ENCODE data around the gene GNL3L.
"Not testable (repeated sequence)": the region's sequence is repeated elsewhere in the genome, so short reads cannot be mapped to it uniquely, and the experiment has no call there.

The GNL3L gene

DNA sequence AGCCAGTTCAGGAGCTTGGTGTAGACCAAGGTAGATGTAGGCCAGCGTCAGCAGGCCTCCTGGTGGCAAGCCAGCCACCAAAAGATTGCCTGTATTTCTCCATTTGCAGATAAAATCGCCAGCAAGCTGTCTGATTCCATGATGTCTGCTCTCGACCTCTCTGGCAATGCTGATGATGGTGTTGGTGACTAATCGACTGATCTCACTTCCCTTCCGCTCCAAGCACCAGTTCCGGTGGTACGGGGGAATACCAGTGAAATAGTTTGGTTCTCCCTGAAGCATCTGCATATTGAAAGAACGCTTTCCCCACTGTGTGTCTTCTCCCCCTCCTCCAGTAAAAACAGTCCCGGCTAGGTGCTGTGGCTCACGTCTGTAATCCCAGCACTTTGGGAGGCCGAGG, 30.4 kb downstream of the GNL3L start:
- TF ChIP-seq, protein P1, sequence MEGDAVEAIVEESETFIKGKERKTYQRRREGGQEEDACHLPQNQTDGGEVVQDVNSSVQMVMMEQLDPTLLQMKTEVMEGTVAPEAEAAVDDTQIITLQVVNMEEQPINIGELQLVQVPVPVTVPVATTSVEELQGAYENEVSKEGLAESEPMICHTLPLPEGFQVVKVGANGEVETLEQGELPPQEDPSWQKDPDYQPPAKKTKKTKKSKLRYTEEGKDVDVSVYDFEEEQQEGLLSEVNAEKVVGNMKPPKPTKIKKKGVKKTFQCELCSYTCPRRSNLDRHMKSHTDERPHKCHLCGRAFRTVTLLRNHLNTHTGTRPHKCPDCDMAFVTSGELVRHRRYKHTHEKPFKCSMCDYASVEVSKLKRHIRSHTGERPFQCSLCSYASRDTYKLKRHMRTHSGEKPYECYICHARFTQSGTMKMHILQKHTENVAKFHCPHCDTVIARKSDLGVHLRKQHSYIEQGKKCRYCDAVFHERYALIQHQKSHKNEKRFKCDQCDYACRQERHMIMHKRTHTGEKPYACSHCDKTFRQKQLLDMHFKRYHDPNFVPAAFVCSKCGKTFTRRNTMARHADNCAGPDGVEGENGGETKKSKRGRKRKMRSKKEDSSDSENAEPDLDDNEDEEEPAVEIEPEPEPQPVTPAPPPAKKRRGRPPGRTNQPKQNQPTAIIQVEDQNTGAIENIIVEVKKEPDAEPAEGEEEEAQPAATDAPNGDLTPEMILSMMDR (IDR thresholded peaks at IDR 0.05; ENCODE audit: low read depth, low read length, missing control alignments), result no peak
- in situ Hi-C loops (cut with HindIII; ENCODE audit: low sequenced_read_pairs), result no loop called here
- DNase-seq (ENCODE audit: low read depth), result no peak

DNA sequence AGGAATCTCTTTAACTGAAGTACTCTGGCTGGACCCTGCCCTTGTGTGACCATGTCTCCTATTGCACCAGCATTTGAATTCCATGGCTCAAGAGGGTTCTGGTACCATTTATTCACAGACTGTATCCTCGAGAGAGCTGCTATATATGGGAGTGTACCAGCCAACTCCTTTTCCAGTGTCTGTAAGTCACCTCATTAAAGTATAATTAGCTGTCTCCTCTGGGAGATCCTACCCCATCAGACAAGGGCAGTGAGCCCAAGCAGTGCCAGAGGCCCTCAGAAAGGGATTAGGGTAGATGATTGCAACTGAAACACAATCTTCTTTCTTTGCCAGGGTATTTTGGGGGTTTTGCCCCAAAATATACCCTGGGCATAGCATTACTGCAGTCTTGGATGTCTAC, 31.6 kb downstream of the GNL3L start:
- TF ChIP-seq, protein P1 (IDR thresholded peaks at IDR 0.05; ENCODE audit: low read depth, low read length, missing control alignments), result no peak
- in situ Hi-C loops (cut with HindIII; ENCODE audit: low sequenced_read_pairs), result no loop called here
- H3K4me3 ChIP-seq (ENCODE audit: low read depth, low read length), result no peak overlapping the region
- no peak for DNase-seq (ENCODE audit: low read depth)

More for the DNA sequence above, 30.4 kb downstream of the GNL3L start:
- no peak overlapping the region for H3K4me3 ChIP-seq (ENCODE audit: low read depth, low read length)

DNA sequence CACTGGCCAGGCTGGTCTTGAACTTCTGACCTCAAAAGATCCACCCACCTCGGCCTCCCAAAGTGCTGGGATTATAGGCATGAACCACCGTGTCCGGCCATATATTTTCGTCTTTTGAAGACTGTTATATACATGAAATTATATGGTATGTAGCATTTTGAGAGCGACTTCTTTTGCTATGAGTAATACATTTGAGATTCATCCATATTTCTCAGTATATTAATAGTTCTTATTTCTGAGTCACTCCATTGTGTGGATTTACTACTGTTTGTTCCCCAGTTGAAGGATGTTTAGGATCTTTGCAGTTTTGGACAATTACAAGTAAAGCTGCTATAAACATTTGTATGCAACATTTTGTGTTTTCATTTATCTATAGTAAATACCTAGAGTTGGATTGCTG, 34.9 kb downstream of the GNL3L start:
- TF ChIP-seq, protein P1 (IDR thresholded peaks at IDR 0.05; ENCODE audit: low read depth, low read length, missing control alignments), result no peak
- no peak overlapping the region for H3K4me3 ChIP-seq (ENCODE audit: low read depth, low read length)
- in situ Hi-C loops (cut with HindIII; ENCODE audit: low sequenced_read_pairs), result no loop called here
- no peak for DNase-seq (ENCODE audit: low read depth)

DNA sequence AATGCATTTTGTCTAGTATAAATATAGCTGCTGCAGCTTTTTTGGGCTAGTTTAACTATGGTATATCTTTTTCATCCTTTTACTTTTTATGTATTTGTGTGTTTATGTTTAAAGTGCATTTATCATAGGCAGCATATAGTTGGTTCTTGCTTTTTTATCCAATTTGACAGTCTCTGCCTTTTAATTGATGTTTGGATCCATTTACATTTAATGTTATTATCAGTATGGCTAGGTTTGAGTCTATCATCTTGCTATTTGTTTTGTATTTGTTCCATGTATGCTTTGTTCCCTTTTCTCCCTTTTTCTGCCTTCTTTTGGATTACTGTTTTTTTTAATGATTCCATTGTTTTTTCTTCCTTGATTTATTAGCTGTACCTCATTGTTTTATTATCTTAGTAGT, 40.3 kb downstream of the GNL3L start:
- in situ Hi-C loops (cut with HindIII; ENCODE audit: low sequenced_read_pairs), result no loop called here
- DNase-seq (ENCODE audit: low read depth), result no peak
- TF ChIP-seq, protein P1 (IDR thresholded peaks at IDR 0.05; ENCODE audit: low read depth, low read length, missing control alignments), result no peak
- H3K4me3 ChIP-seq (ENCODE audit: low read depth, low read length), result no peak overlapping the region

DNA sequence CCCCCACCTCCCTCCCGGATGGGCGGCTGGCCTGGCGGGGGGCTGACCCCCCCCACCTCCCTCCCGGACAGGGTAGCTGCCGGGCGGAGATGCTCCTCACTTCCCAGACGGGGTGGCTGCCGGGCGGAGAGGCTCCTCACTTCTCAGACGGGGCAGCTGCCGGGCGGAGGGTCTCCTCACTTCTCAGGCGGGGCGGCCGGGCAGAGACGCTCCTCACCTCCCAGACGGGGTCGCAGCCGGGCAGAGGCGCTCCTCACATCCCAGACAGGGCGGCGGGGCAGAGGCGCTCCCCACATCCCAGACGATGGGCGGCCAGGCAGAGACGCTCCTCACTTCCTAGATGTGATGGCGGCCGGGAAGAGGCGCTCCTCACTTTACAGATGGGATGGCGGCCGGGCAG, 42.6 kb downstream of the GNL3L start:
- DNase-seq (ENCODE audit: low read depth); in situ Hi-C loops (cut with HindIII; ENCODE audit: low sequenced_read_pairs); H3K4me3 ChIP-seq (ENCODE audit: low read depth, low read length): not testable (repeated sequence)

DNA sequence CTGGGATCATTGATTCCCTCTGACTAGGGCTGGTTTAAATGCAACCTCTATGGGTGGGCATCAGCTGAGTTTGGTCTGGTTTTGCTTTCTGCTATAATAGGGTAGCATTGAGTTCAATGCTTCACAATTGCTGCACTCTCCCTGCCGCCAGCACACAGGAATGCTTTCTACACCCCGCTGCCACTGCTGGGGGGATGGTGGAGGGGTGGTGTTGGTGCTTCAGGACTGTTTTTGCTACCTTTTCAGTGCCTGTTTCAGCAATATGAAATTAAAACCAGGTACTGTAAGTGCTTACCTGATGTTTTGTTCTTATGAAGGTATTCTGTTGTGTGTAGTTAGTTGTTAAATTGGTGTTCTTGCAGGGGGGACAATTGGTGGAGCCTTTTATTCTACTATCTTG, 67.7 kb downstream of the GNL3L start:
- no peak overlapping the region for H3K4me3 ChIP-seq (ENCODE audit: low read depth, low read length)
- DNase-seq (ENCODE audit: low read depth), result no peak
- TF ChIP-seq, protein P1 (IDR thresholded peaks at IDR 0.05; ENCODE audit: low read depth, low read length, missing control alignments), result no peak
- in situ Hi-C loops (cut with HindIII; ENCODE audit: low sequenced_read_pairs), result no loop called here

DNA sequence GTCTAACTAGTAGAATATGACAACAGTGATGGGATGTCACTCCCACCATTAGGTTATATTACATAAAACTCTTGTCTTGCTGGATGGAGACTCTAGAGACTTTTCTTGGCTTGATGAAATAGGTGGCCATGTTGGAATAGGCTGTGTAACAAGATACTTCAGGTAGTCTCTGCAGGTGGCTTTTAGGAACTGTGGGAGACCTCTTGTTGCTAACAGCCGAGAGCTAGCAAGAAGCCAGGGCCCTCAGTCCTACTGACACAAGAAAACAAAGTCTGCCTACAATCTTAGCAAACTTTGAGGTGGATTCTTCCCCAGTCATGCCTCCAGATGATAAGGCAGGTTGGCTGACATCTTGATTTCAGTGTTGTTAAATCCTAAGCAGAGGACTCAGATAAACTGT, 72.5 kb downstream of the GNL3L start:
- TF ChIP-seq, protein P1 (IDR thresholded peaks at IDR 0.05; ENCODE audit: low read depth, low read length, missing control alignments), result no peak
- DNase-seq (ENCODE audit: low read depth), result no peak
- H3K4me3 ChIP-seq (ENCODE audit: low read depth, low read length), result no peak overlapping the region
- in situ Hi-C loops (cut with HindIII; ENCODE audit: low sequenced_read_pairs), result no loop called here
